Colonic mucosa (tissue), 4 donors: ENCODE results near the gene METTL1. TPM values are rescaled to one million over a fixed set of nuclear protein-coding genes. Genes with fewer than 3 reads are reported as not detected.

Experiments used
- DNase-seq: peaks from one replicate; pipeline ENCODE4 v3.0.0-alpha.2; 2020
- H3K27ac ChIP-seq: fragments of 200-600 bp; one replicate; pipeline ENCODE4 v1.8.0; 2021
- H3K27me3 ChIP-seq: fragments of 200-600 bp; one replicate; pipeline ENCODE4 v1.8.0; 2021
- H3K36me3 ChIP-seq: fragments of 200-600 bp; one replicate; pipeline ENCODE4 v1.8.0; 2021
- H3K4me1 ChIP-seq: fragments of 200-600 bp; one replicate; pipeline ENCODE4 v1.8.0; 2021; ENCODE audit warnings: mild to moderate bottlenecking
- H3K4me3 ChIP-seq: fragments of 200-600 bp; one replicate; pipeline ENCODE4 v1.8.0; 2021
- H3K9ac ChIP-seq, 2 donors: one replicate each; pipeline ENCODE4 v1.7.0; 2013; ENCODE audit warnings: control low read depth in 2 of 2, low read depth in 2 of 2, low read length in 2 of 2
- H3K9me3 ChIP-seq: fragments of 200-600 bp; one replicate; pipeline ENCODE4 v1.8.0; 2021
- CTCF ChIP-seq: fragments of 200-600 bp; IDR thresholded peaks from one replicate; pipeline ENCODE4 v1.8.0; 2022; ENCODE audit warnings: antibody characterized with exemption, mild to moderate bottlenecking
- intact Hi-C: fragments of 100-400 bp; cut with DNase I; formaldehyde crosslinking; loops from one replicate; pipeline ENCODE4 v1.14.1; 2022
- total RNA-seq, 2 donors: library from RNA; stranded (reverse); fragmentation: NEBNext Ultra II Directional in 1 of 2; extraction: Animal tissue kit (Norgen Biotek cat#: 25700) in 1 of 2; gene quantifications; one replicate each; pipeline ENCODE4 v1.2.1, GENCODE V29; 2021
- donor health status: healthy.
- donor health status: DM: no; HTN: no; CAD: no.
- donor health status: DM: no; HTN: no; CAD: no.

The METTL1 gene
- total RNA-seq, 2 donors from 2014 or later = 7.1 to 18.9 TPM

- H3K9ac ChIP-seq = peak overlapping the region; percentile 70 to 80
- no peak for TF ChIP-seq CTCF
- H3K4me3 ChIP-seq = peak overlapping the region; percentile 59
- DNase-seq = peak; percentile 70
- no peaks in the 10 kb centered on the region for H3K36me3 ChIP-seq
- H3K4me1 ChIP-seq = no peaks in the 10 kb centered on the region
- peak overlapping the region; percentile 72 for H3K27ac ChIP-seq
- intact Hi-C loops = no loop called here
- H3K9me3 ChIP-seq = no peaks in the 10 kb centered on the region
- no peaks in the 10 kb centered on the region for H3K27me3 ChIP-seq
Measured at GRCh38 chr12:57755454-57756372, 16.2 kb downstream of the METTL1 start.

DNA sequence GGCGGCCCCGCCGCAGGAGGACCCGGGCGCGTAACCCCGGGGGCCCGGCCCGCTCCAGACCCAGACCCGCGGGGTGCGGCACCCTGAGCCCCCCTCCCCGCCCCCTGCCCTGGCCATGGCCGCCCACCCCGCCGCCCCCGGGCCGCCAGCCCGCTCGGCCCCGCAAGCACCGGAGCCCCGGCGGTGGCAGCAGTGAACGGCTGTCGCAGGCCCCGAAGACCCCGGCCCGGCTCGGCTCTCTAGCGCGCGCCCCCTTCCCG, 16.8 kb downstream of the METTL1 start:
- Histone ChIP-seq H3K9me3 (no peaks in the 10 kb centered on the region), H3K27ac (peak overlapping the region; percentile 72), H3K9ac (no peak overlapping the region), H3K36me3 (no peaks in the 10 kb centered on the region), H3K27me3 (no peaks in the 10 kb centered on the region), H3K4me3 (peak overlapping the region; percentile 59), H3K4me1 (no peaks in the 10 kb centered on the region)
- no peak for TF ChIP-seq CTCF
- DNase-seq = no peak
- intact Hi-C loops = no loop called here

DNA sequence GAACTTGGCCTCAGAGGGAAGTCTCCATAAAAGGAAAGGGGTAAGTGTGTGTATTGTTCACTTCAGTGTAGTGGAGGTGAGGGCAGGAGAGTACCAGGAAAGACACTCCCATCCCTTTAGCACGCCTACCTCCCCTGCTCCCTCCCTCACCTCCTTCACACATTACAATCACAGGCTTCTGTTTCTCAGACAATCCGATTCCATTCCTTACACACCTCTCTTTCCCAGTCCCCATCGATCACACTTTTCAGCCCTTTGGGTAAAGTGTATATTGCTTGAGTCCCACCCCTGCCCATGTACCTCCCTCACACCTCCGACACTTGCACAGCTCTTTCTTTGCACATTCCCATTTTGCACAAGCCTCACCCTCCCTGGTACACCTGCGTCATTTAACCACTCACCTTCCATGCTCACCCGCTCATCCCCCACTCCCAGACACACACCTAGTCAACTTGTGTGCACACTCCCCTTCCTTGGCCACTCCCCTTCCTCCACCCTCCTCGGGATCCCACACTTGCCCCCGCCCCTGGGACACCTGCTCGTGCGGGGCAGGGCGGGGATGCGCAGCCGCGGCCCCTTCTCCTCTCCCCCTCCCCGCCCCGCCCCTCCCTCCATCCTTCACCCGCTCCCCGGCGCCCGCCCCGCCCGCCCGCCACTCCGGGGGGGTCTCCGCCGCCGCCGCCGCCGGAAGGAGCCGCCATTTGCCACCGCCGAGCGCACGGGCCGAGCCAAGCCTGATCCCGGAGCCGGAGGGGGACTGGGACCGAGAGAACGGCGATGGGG, 17.3 kb downstream of the METTL1 start, which contains the start of gene MARCHF9:
MARCHF9 (plus strand) TSS at position 693 of the 783 bp plus-strand sequence. CDS start 426 bp downstream, outside the sequence.
- DNase-seq = peak; percentile 93
- TF ChIP-seq CTCF = no peak
- Histone ChIP-seq H3K4me1 (no peaks in the 10 kb centered on the region), H3K36me3 (no peaks in the 10 kb centered on the region), H3K9ac (peak within 1 kb of the TSS; percentile 70 to 80), H3K27ac (peak within 1 kb of the TSS; percentile 72), H3K4me3 (peak within 1 kb of the TSS; percentile 59), H3K9me3 (no peaks in the 10 kb centered on the region), H3K27me3 (no peaks in the 10 kb centered on the region)
- intact Hi-C loops = no loop called here

GRCh38 chr12:57753756-57754337, 18.1 kb downstream of the METTL1 start:
- no peaks in the 10 kb centered on the region for H3K9me3 ChIP-seq
- no peak overlapping the region for H3K9ac ChIP-seq
- no peaks in the 10 kb centered on the region for H3K27me3 ChIP-seq
- intact Hi-C loops = no loop called here
- DNase-seq = no peak
- H3K27ac ChIP-seq = peak overlapping the region; percentile 72
- H3K36me3 ChIP-seq = peaks cover 6% of the 10 kb centered on the region
- no peak overlapping the region for H3K4me3 ChIP-seq
- H3K4me1 ChIP-seq = no peaks in the 10 kb centered on the region
- no peak for TF ChIP-seq CTCF

DNA sequence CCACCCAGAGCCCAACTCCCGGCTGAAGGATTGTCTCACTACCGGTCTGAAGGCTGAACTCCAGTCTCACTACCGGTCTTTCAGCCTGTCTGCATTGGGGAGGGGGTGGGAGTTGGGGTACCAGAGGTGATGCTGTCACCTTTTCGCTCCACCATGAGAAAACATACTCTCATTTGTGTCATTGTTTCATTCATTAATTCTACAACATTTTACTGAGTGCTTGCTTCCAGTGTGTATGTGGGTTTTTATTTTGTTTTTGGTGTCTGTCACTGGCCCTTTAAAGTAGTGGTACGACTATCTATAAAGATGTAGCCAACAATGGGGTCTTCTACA, 19.3 kb downstream of the METTL1 start:
- Histone ChIP-seq H3K27ac (no peak overlapping the region), H3K9me3 (no peaks in the 10 kb centered on the region), H3K4me3 (peak overlapping the region; percentile 73), H3K4me1 (no peaks in the 10 kb centered on the region), H3K27me3 (no peaks in the 10 kb centered on the region), H3K9ac (peak overlapping the region in 1 of 2 donors; percentile 35), H3K36me3 (peaks cover 6% of the 10 kb centered on the region)
- no peak for TF ChIP-seq CTCF
- DNase-seq = no peak
- intact Hi-C loops = no loop called here
